GM23248 (cell line): ENCODE measurements around the gene CENPP. TPM values are rescaled to one million over a fixed set of nuclear protein-coding genes. Genes with fewer than 3 reads are reported as not detected.

Experiments used
- DNase-seq: peaks from one replicate; pipeline ENCODE4 v3.0.0-alpha.2; 2015
- H2AFZ ChIP-seq: fragments of 200-600 bp; sonication (generic); 2 replicates; pipeline ENCODE4 v1.6.1; 2016; ENCODE audit warnings: antibody characterized with exemption
- H3F3A ChIP-seq: fragments of 200-600 bp; sonication (generic); 2 replicates; pipeline ENCODE4 v1.6.1; 2016; ENCODE audit warnings: mild to moderate bottlenecking, antibody characterized with exemption, mixed run types; ENCODE audit not compliant: insufficient read depth
- H3K27ac ChIP-seq: fragments of 200-600 bp; sonication (generic); 2 replicates; pipeline ENCODE4 v1.5.1; 2016; ENCODE audit warnings: mild to moderate bottlenecking
- H3K27me3 ChIP-seq: fragments of 200-600 bp; sonication (generic); replicated peaks from 2 replicates; pipeline ENCODE4 v1.6.1; 2016; ENCODE audit warnings: mild to moderate bottlenecking; ENCODE audit not compliant: insufficient read depth
- H3K36me3 ChIP-seq: fragments of 200-600 bp; sonication (generic); 2 replicates; pipeline ENCODE4 v1.6.1; 2016; ENCODE audit warnings: low read depth, mild to moderate bottlenecking
- H3K4me1 ChIP-seq: fragments of 200-600 bp; sonication (generic); 2 replicates; pipeline ENCODE4 v1.6.1; 2016; ENCODE audit warnings: mild to moderate bottlenecking; ENCODE audit not compliant: insufficient read depth
- H3K4me2 ChIP-seq: fragments of 200-600 bp; sonication (generic); one replicate; pipeline ENCODE4 v1.6.1; 2016; ENCODE audit warnings: mild to moderate bottlenecking; ENCODE audit not compliant: unreplicated experiment
- H3K4me3 ChIP-seq: fragments of 200-600 bp; sonication (generic); 2 replicates; pipeline ENCODE4 v1.5.1; 2016; ENCODE audit warnings: mild to moderate bottlenecking
- H3K79me2 ChIP-seq: fragments of 200-600 bp; sonication (generic); 2 replicates; pipeline ENCODE4 v1.6.1; 2016; ENCODE audit warnings: mild to moderate bottlenecking; ENCODE audit not compliant: insufficient read depth
- H3K9ac ChIP-seq: fragments of 200-600 bp; sonication (generic); 2 replicates; pipeline ENCODE4 v1.6.1; 2016; ENCODE audit warnings: mild to moderate bottlenecking
- H3K9me2 ChIP-seq: fragments of 200-600 bp; sonication (generic); 2 replicates; pipeline ENCODE4 v1.6.1; 2016; ENCODE audit warnings: mixed run types, mild to moderate bottlenecking, moderate library complexity; ENCODE audit not compliant: insufficient read depth
- H3K9me3 ChIP-seq: fragments of 200-600 bp; sonication (generic); one replicate; pipeline ENCODE4 v1.6.1; 2017; ENCODE audit warnings: low read depth
- H4K20me1 ChIP-seq: fragments of 200-600 bp; sonication (generic); 2 replicates; pipeline ENCODE4 v1.6.0; 2016; ENCODE audit not compliant: insufficient read depth
- EZH2 ChIP-seq: fragments of 200-600 bp; sonication (generic); IDR thresholded peaks from 2 replicates; pipeline ENCODE4 v1.6.1; 2018; ENCODE audit warnings: antibody characterized with exemption, mild to moderate bottlenecking; ENCODE audit not compliant: insufficient read depth, poor library complexity, severe bottlenecking
- EZH2phosphoT487 ChIP-seq: fragments of 200-600 bp; sonication (generic); IDR thresholded peaks from 2 replicates; pipeline ENCODE4 v1.6.1; 2018; ENCODE audit warnings: antibody characterized with exemption, moderate library complexity, mild to moderate bottlenecking, low read depth; ENCODE audit not compliant: insufficient read depth
- WGBS, 2 experiments: methylation state at CpG; one replicate each; pipeline ENCODE4 v1.1.6; 2015 to 2017; ENCODE audit warnings: low lambda C conversion rate in 2 of 2, low coverage in 1 of 2; ENCODE audit errors: missing lambda C conversion rate in 2 of 2; 5-methylcytosine and 5-hydroxymethylcytosine counted together
- in situ Hi-C: fragments of 300-500 bp; cut with MboI; formaldehyde crosslinking; loops from 2 replicates; pipeline ENCODE4 v1.15.0; 2020
- polyA plus RNA-seq: library from polyadenylated mRNA; unstranded; fragments of >200 nt; fragmentation: Nextera tagmentation; extraction: Ambion mirVana; gene quantifications from 2 replicates; pipeline ENCODE4 v1.2.1, GENCODE V29; 2016
- total RNA-seq: library from RNA; depleted of rRNA; stranded (reverse); fragments of >200 nt; shearing (Covaris generic); gene quantifications from 2 replicates; pipeline ENCODE4 v1.2.3, GENCODE V29; 2014

CENPP gene
- total and polyA plus RNA-seq, 2 experiments from 2014 or later = 2.5 to 7.4 TPM

DNA sequence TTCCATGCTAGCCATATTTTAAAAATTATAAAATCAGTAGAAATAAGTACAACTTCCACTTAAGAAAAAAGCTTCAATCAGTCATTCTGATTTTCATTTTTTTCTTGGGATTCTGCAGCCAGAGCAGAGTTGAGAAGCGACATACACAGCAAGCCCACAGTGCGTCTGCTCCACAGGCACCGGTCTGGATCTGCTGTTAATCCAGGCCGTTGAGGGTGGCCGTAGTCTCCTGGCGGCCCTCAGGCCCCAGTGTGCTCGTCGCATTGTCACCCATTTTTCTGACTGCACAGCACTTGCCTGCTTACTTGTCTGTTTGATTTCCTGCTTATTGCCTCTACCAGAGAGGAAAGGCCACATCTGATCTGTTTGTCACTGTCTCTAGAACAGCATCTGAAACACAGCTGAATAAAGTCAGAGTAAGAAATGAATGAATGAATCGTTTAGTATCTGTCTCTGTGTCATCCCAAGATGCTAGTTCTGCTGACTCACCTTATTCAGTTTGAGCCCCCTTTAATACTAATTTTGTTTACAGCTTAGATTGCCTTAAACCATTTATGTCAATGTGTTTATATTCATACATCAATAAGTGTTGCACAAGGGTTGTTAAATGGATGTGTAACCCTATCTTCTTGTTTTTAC lies 168.1 kb downstream of the CENPP start:
- H3K4me1 ChIP-seq = peaks cover 33% of the 10 kb centered on the region
- no peak overlapping the region for H3K4me3 ChIP-seq
- in situ Hi-C loops = no loop called here
- H3K9ac ChIP-seq = no peak overlapping the region
- no peak overlapping the region for H2AFZ ChIP-seq
- no peaks in the 10 kb centered on the region for H3K79me2 ChIP-seq
- no peak overlapping the region for H3K4me2 ChIP-seq
- 57 to 59% methylated on average over 9 of the region's 9 CpGs for WGBS, 2 experiments
- TF ChIP-seq EZH2phosphoT487 (no peak), EZH2 (no peak)
- no peaks in the 10 kb centered on the region for H3K9me2 ChIP-seq
- no peaks in the 10 kb centered on the region for H4K20me1 ChIP-seq
- no peaks in the 10 kb centered on the region for H3K36me3 ChIP-seq
- peaks cover 21% of the 10 kb centered on the region; the same call in 1 of the 2 replicates for H3F3A ChIP-seq
- H3K27me3 ChIP-seq = no peaks in the 10 kb centered on the region
- no peaks in the 10 kb centered on the region for H3K9me3 ChIP-seq
- no peak overlapping the region for H3K27ac ChIP-seq
- no peak for DNase-seq

DNA sequence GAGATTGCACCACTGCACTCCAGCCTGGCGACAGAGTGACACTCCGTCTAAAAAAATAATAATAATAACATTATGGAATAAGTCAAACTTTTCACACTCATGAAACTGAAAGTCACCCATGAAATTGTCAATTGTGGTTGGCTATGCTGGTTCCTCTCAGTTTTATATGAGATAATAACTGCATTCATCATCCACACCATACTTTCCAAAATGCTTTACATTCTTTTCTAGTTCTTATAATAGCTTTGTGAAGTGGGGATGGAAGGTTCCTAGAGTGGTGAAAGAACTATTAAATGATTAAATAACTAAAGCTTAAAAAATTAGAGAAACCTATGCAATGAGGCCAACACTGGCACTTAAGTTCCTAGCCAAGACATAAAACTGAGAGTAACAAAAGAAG lies 169.1 kb downstream of the CENPP start:
- Histone ChIP-seq H3K9ac (no peak overlapping the region), H3K4me1 (peaks cover 32% of the 10 kb centered on the region), H2AFZ (no peak overlapping the region), H3K4me2 (no peak overlapping the region), H3K9me3 (no peaks in the 10 kb centered on the region), H3K27me3 (no peaks in the 10 kb centered on the region), H3K79me2 (no peaks in the 10 kb centered on the region), H3K27ac (no peak overlapping the region), H3F3A (peaks cover 18% of the 10 kb centered on the region; the same call in 1 of the 2 replicates), H4K20me1 (no peaks in the 10 kb centered on the region), H3K9me2 (no peaks in the 10 kb centered on the region), H3K4me3 (no peak overlapping the region), H3K36me3 (no peaks in the 10 kb centered on the region)
- TF ChIP-seq EZH2 = no peak
- no peak for TF ChIP-seq EZH2phosphoT487
- no peak for DNase-seq
- in situ Hi-C loops = no loop called here
- 96 to 98% methylated on average over 2 of the region's 2 CpGs for WGBS, 2 experiments

DNA sequence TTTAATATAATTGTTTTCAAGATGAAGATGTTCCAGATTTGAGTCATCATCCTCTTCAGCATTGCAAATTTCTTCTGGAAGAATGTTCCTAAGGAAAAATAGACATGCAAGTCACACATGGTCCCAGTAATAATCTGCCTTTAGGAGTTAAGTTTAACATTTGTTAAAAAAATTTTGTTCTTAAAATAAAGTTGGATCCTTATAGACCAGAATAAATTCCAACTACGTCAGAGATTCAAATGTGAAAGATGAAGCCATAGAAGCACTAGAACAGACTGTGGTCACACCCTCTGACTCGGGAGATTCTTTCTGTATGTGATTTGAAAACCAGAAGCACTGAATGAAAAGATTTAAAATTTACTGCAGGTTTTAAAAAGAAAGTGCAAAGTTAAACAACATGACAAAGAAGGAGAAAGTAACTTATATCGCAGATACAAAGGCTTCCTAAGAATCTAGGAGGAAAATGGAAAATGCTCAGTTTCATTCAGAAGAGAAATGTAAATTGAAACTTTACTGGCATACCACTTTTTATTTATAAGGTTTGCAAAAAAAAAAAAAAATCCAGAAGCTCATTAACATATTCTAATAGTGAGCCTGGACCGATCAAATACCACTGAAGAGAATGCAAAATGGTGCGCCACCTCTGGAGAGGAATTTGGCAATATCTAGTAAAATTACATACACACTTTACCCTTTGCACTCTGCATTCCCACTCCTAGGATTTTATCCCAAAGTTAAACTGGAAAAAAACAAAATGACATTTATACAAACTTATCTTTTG lies 170.8 kb downstream of the CENPP start:
- in situ Hi-C loops = no loop called here
- no peaks in the 10 kb centered on the region for H3K79me2 ChIP-seq
- H4K20me1 ChIP-seq = no peaks in the 10 kb centered on the region
- H3K9ac ChIP-seq = no peak overlapping the region
- peaks cover 39% of the 10 kb centered on the region for H3K4me1 ChIP-seq
- peak overlapping the region; percentile 34 for H3K4me2 ChIP-seq
- no peaks in the 10 kb centered on the region for H3K9me2 ChIP-seq
- H2AFZ ChIP-seq = peak overlapping the region; percentile 0; the same call in 1 of the 2 replicates
- H3K9me3 ChIP-seq = no peaks in the 10 kb centered on the region
- no peaks in the 10 kb centered on the region for H3K36me3 ChIP-seq
- no peak overlapping the region for H3K4me3 ChIP-seq
- WGBS, 2 experiments = 47 to 56% methylated on average over 5 of the region's 5 CpGs
- H3K27ac ChIP-seq = peak overlapping the region; percentile 14; the same call in 1 of the 2 replicates
- TF ChIP-seq EZH2phosphoT487 = no peak
- TF ChIP-seq EZH2 = no peak
- DNase-seq = peak; percentile 58
- peaks cover 19% of the 10 kb centered on the region; the same call in 1 of the 2 replicates for H3F3A ChIP-seq
- no peaks in the 10 kb centered on the region for H3K27me3 ChIP-seq

DNA sequence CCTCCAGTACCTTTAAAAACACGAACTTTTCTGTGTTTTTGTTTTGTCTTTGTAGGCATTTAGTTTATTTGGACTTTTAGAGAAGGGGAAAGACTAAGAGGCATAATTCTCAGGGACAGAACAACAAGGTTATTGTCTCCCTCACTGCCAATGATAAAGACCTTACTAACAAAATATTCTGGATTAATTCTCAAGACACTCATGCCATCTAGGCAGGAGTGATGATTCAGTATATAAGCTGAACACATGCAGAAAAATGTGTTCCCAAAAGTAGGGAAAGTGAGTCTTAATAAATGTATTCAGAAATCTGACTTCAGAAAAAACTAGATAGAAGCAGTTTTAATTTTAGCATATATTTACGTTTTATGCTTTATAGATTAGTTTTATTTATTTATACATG lies 173.9 kb downstream of the CENPP start:
- DNase-seq = peak; percentile 51
- Histone ChIP-seq H3K27me3 (no peaks in the 10 kb centered on the region), H3K4me3 (no peak overlapping the region), H3K9me3 (no peaks in the 10 kb centered on the region), H2AFZ (0 out of 2 replicates have a peak overlapping the region, but pooled peaks have one; percentile 1), H3F3A (peaks cover 31% of the 10 kb centered on the region), H3K4me2 (peak overlapping the region; percentile 13), H3K27ac (peak overlapping the region; percentile 34), H3K36me3 (no peaks in the 10 kb centered on the region), H3K4me1 (peaks cover 55% of the 10 kb centered on the region), H3K9ac (no peak overlapping the region), H4K20me1 (no peaks in the 10 kb centered on the region), H3K79me2 (no peaks in the 10 kb centered on the region), H3K9me2 (no peaks in the 10 kb centered on the region)
- in situ Hi-C loops = no loop called here
- no peak for TF ChIP-seq EZH2
- TF ChIP-seq EZH2phosphoT487 = no peak
- WGBS, 2 experiments = 73 to 82% methylated on average over 2 of the region's 2 CpGs
